NCI-H774 (cell line): ENCODE data around the gene CPHXL.

Experiments
- DNase-seq: peaks from one replicate; lab custom pipeline; 2025; lab: John Stamatoyannopoulos, UW

Gene CPHXL

GRCh38 chr16:75701361-75701760, 24.9 kb downstream of the CPHXL start, which contains the start of gene DUXB:
TSS of gene DUXB (minus strand) at chr16:75701461. CDS start at chr16:75701418, 43 bp downstream.
- no peak for DNase-seq

GRCh38 chr16:75697571-75697970, 28.7 kb downstream of the CPHXL start:
- DNase-seq = no peak

- no peak for DNase-seq
Observed at GRCh38 chr16:75695708-75696107, 30.6 kb downstream of the CPHXL start.

- no peak for DNase-seq
Observed at GRCh38 chr16:75687361-75687760, 38.9 kb downstream of the CPHXL start.

- DNase-seq = no peak
Observed at GRCh38 chr16:75682308-75682707, 44.0 kb downstream of the CPHXL start.

- DNase-seq = no peak
Observed at GRCh38 chr16:75679366-75679765, 46.9 kb downstream of the CPHXL start.

- DNase-seq = no peak
Observed at GRCh38 chr16:75676909-75677308, 49.4 kb downstream of the CPHXL start, which contains the start of gene CPHXL2. TSS of gene CPHXL2 (minus strand) at chr16:75677009. CDS start at chr16:75676999, 10 bp downstream.

GRCh38 chr16:75667503-75667902, 58.8 kb downstream of the CPHXL start:
- DNase-seq = no peak
